HepG2 (cell line): ENCODE data around the gene NOL8. TPM values are rescaled to one million over a fixed set of nuclear protein-coding genes. Genes with fewer than 3 reads are reported as not detected.

Source experiments
- GATAD1 ChIP-seq: IDR thresholded peaks from 2 replicates; pipeline ENCODE4 v1.6.1; 2016; ENCODE audit warnings: missing genetic modification reagents, missing compliant biosample characterization
- HNRNPL ChIP-seq: fragments of 200-400 bp; formaldehyde crosslinking; IDR thresholded peaks from 2 replicates; pipeline ENCODE4 v1.6.1; 2017; ENCODE audit warnings: mild to moderate bottlenecking, low read depth, low read length
- IKZF4 ChIP-seq: sonication (generic); formaldehyde crosslinking; IDR thresholded peaks from 2 replicates; pipeline ENCODE4 v1.5.1; 2020; ENCODE audit warnings: borderline replicate concordance, mild to moderate bottlenecking, low read depth, missing genetic modification reagents; ENCODE audit errors: not compliant biosample characterization
- NFAT5 ChIP-seq: sonication (generic); formaldehyde crosslinking; IDR thresholded peaks from 2 replicates; pipeline ENCODE4 v1.4.0; 2020; ENCODE audit warnings: missing genetic modification reagents
- NR2F1 ChIP-seq, 2 experiments: fragments of 450-650 bp in 1 of 2; formaldehyde crosslinking in 1 of 2; IDR thresholded peaks; 2 replicates each; pipeline versions ENCODE4 v1.5.0 to v1.6.1; 2016 to 2020; ENCODE audit warnings: mild to moderate bottlenecking in 1 of 2, missing compliant biosample characterization in 1 of 2, missing genetic modification reagents in 1 of 2, moderate library complexity in 1 of 2
- PLRG1 ChIP-seq: fragments of 450-650 bp; conservative IDR thresholded peaks from 2 replicates; pipeline ENCODE4 v1.6.1; 2016
- RBAK ChIP-seq: sonication (generic); formaldehyde crosslinking; IDR thresholded peaks from 2 replicates; pipeline ENCODE4 v1.5.1; 2020; ENCODE audit warnings: mild to moderate bottlenecking, missing genetic modification reagents
- SNAPC4 ChIP-seq: sonication (generic); formaldehyde crosslinking; IDR thresholded peaks from 2 replicates; pipeline ENCODE4 v1.4.0; 2020; ENCODE audit warnings: mild to moderate bottlenecking, missing genetic modification reagents
- TAF1 ChIP-seq: sonication (generic); formaldehyde crosslinking; IDR thresholded peaks from 2 replicates; pipeline ENCODE4 v1.4.0; 2020; ENCODE audit warnings: missing genetic modification reagents
- ZFP1 ChIP-seq: IDR thresholded peaks from 2 replicates; pipeline ENCODE4 v1.6.1; 2016
- ZNF17 ChIP-seq: sonication (generic); formaldehyde crosslinking; IDR thresholded peaks from 2 replicates; pipeline ENCODE4 v1.5.0; 2020; ENCODE audit warnings: mild to moderate bottlenecking, missing genetic modification reagents
- ZNF431 ChIP-seq: sonication (generic); formaldehyde crosslinking; IDR thresholded peaks from 2 replicates; pipeline ENCODE4 v1.9.0; 2022; ENCODE audit warnings: missing genetic modification reagents, low read depth, mild to moderate bottlenecking, borderline replicate concordance
- ZNF704 ChIP-seq: sonication (generic); formaldehyde crosslinking; IDR thresholded peaks from 2 replicates; pipeline ENCODE4 v1.8.1; 2023; ENCODE audit warnings: mild to moderate bottlenecking, inconsistent platforms, moderate library complexity, missing genetic modification reagents, borderline replicate concordance
- ZNF841 ChIP-seq: sonication (generic); formaldehyde crosslinking; IDR thresholded peaks from 2 replicates; pipeline ENCODE4 v1.8.1; 2023; ENCODE audit warnings: missing genetic modification reagents, borderline replicate concordance
- ZUFSP ChIP-seq: sonication (generic); formaldehyde crosslinking; IDR thresholded peaks from 2 replicates; pipeline ENCODE4 v1.9.0; 2021; ENCODE audit warnings: missing genetic modification reagents, mild to moderate bottlenecking, borderline replicate concordance
- polyA plus RNA-seq, 8 experiments: library from polyadenylated mRNA; depleted of rRNA in 3 of 8; stranded (reverse) in 7 of 8; unstranded in 1 of 8; fragments of >200 nt; fragmentation: Illumina TruSeq in 4 of 8; extraction: Trizol in 4 of 8; gene quantifications; 2 replicates each; pipeline versions ENCODE4 v1.2.1 to v1.2.3, GENCODE V29; 2011 to 2016; ENCODE audit warnings: low read depth in 4 of 8, missing spikeins in 1 of 8, mixed read lengths in 1 of 8; ENCODE audit not compliant: insufficient read depth in 1 of 8
- total RNA-seq, 5 experiments: library from RNA; depleted of rRNA; stranded (reverse); fragments of >200 nt; fragmentation: Illumina TruSeq; extraction: Trizol; gene quantifications; 2 replicates each; pipeline ENCODE4 v1.2.3, GENCODE V29; 2016; ENCODE audit warnings: low read depth in 1 of 5

NOL8 gene
- total and polyA plus RNA-seq, 2 of the 13 experiments (the other 11 are each of a cell fraction or from before 2014, with no cell fraction given) = 12.8 to 36.3 TPM

DNA sequence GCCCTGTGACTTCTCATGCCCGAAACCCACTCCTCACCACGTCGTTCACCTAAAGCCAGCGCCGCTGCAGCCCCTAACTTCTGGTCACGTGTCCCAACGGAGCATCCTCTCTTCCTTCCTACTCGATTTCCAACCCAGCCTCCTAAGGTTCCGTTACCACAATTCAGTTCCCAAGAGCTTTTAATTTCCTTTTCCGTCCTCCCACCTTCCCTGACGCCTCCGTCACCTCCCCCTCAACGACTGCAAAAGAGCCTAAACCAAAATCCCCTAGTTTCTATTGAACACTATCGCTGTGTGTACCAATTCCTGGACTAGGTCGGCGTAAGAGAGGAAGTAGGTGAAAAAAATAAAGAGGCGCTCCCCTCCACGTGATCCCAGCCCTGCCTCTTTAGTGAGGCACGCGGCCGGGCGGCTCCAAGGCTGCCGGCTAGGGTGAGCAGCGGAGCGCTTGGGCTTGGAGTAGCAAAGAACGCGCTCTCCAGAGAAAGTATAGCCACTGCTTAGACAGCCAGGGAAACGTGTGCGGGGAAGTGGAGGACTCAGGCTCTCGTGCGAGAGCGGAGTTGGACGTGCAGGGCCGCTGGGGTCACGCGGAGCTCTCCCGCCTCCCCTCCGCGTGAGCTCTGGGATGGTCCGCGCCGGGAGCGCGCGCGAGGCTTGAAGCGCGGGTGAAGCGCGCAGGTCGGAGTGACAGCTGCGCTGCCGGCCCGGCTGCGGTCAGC lies at the start of gene NOL8, which contains the start of gene CENPP (continued):
- no peak; the same call in 1 of the 2 replicates for TF ChIP-seq NFAT5 (CRISPR knock-in tag)
- no peak for TF ChIP-seq PLRG1
- no peak; the same call in 1 of the 2 replicates for TF ChIP-seq ZNF704
- TF ChIP-seq ZNF431 (CRISPR knock-in tag) = peak; percentile 64; the same call in 1 of the 2 replicates
- peak; percentile 99 for TF ChIP-seq GATAD1 (CRISPR knock-in tag)
- no peak for TF ChIP-seq RBAK (CRISPR knock-in tag)
- TF ChIP-seq TAF1 (CRISPR knock-in tag) = peak; percentile 81
- TF ChIP-seq HNRNPL = no peak
- no peak for TF ChIP-seq ZNF17 (CRISPR knock-in tag)
- TF ChIP-seq ZNF841 (CRISPR knock-in tag) = no peak; the same call in 1 of the 2 replicates
- TF ChIP-seq NR2F1 (CRISPR knock-in tag; IDR thresholded peaks at IDR 0.05) = no peak
- no peak for TF ChIP-seq ZUFSP (CRISPR knock-in tag)
- TF ChIP-seq SNAPC4 (CRISPR knock-in tag) = peak; percentile 90; the same call in 1 of the 2 replicates
- TF ChIP-seq ZFP1 = peak; percentile 90
- no peak for TF ChIP-seq IKZF4 (CRISPR knock-in tag)
